Measurements from ENCODE around the gene DNAI2.

The DNAI2 gene

DNA sequence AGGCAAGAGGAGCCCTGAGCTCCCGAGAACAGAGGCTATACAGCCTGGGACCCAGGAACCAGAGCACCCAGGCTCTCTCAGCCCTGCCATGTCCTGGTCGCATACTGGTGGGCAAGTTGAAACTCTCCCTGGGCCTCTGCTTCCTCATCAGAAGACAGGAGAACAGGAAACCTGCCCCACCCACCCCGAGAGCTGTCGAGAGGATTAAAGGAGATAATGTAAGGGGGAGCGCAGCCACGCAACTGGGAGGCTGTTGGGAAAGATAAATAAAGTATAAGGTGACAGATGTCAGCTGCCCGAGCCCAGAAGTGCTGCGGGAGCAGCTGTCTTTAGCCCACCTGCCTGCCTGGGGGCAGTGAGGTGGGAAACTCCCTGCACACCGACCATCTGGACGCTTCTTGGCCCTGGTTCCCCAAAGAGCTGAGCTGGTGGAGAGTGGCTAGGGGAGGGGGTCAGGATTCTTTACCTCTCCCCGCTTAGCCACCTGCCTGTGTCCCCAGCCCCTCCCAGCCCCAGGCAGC, 58.8 kb downstream of the DNAI2 start:
- Histone ChIP-seq H3K9me3 (ENCODE audit: low read length) (no peaks in the 10 kb centered on the region), H3K9ac (ENCODE audit: low read length) (no peak overlapping the region), H3K4me1 (ENCODE audit: insufficient read depth, low read length) (no peaks in the 10 kb centered on the region), H3K36me3 (ENCODE audit: insufficient read depth, low read length) (no peaks in the 10 kb centered on the region), H3K27ac (ENCODE audit: low read depth, low read length) (no peak overlapping the region), H3K4me3 (ENCODE audit: low read depth in 1 of 2, low read length in 2 of 2) (no peak overlapping the region), H3K27me3 (ENCODE audit: control insufficient read depth in 1 of 2, insufficient read depth in 2 of 2, low read length in 2 of 2) (peaks cover 0 to 17% of the 10 kb centered on the region in 2 donors)

DNA sequence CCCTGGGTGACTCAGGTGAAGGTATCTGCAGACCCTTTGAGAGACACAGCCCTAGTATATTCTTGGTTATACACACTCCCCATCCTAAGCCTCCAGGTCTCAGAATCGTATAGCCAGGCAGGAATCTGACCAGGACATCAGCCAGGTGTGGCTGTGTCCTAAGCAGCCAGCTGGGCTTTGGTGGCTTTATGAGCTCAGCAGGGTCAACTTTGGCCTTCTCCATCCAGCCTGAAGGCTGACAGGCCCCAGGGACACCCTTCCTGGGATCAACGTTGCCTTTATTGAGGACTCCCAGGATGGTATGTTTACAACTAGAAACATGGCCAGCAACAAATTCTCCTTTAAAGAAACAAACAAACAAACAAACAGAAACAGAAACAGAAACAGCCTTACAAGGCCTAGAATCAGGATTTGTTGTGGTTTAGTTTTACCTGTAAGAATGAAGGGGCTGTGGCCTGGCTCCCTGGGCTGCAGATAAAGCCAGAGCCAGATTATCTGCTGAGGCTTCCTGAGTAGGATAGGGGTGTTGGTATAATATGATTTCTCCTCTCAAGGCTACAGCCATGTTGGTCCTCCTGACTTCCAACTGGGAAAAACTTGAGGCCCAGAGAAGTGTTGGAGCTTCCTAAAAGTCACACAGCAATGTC, 60.5 kb downstream of the DNAI2 start:
- no peaks in the 10 kb centered on the region for H3K4me1 ChIP-seq (ENCODE audit: insufficient read depth, low read length)
- H3K27me3 ChIP-seq (ENCODE audit: control insufficient read depth in 1 of 2, insufficient read depth in 2 of 2, low read length in 2 of 2), result peaks cover 0 to 8% of the 10 kb centered on the region in 2 donors
- no peak overlapping the region for H3K9ac ChIP-seq (ENCODE audit: low read length)
- H3K9me3 ChIP-seq (ENCODE audit: low read length), result no peaks in the 10 kb centered on the region
- no peaks in the 10 kb centered on the region for H3K36me3 ChIP-seq (ENCODE audit: insufficient read depth, low read length)
- no peak overlapping the region for H3K4me3 ChIP-seq (ENCODE audit: low read depth in 1 of 2, low read length in 2 of 2)
- no peak overlapping the region for H3K27ac ChIP-seq (ENCODE audit: low read depth, low read length)

DNA sequence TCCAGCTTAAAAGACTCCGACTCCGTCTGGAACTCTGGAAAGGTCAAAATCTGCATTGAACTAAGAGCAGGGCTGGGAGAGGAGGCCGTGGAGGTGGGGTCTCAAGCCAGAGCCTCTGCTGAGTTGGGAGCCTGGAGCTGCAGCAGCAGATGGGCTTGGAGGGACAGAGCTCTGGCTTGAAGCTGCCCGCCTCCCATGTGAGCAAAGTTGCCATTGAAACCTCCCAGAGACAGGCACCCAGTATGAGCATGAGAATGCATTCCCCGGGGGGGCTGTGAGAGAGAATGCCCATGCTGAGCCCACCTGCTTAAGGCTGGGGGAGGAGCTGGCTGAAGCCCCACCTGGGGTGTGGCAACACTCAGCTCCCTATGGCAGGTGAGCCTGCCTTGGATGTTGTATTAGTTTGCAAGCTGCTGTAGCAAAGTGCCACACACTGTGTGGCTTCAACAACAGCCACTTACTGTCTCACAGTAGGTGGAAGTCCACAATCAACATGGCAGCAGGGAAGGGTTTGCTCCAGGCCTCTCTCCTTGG, 61.6 kb downstream of the DNAI2 start:
- Histone ChIP-seq H3K36me3 (ENCODE audit: insufficient read depth, low read length) (no peaks in the 10 kb centered on the region), H3K4me1 (ENCODE audit: insufficient read depth, low read length) (no peaks in the 10 kb centered on the region), H3K27me3 (ENCODE audit: control insufficient read depth in 1 of 2, insufficient read depth in 2 of 2, low read length in 2 of 2) (peaks cover 0 to 7% of the 10 kb centered on the region in 2 donors), H3K9ac (ENCODE audit: low read length) (no peak overlapping the region), H3K4me3 (ENCODE audit: low read depth in 1 of 2, low read length in 2 of 2) (no peak overlapping the region), H3K9me3 (ENCODE audit: low read length) (no peaks in the 10 kb centered on the region), H3K27ac (ENCODE audit: low read depth, low read length) (no peak overlapping the region)

GRCh38 chr17:74336307-74336706, 62.3 kb downstream of the DNAI2 start:
- no peak overlapping the region for H3K9ac ChIP-seq (ENCODE audit: low read length)
- no peak overlapping the region for H3K27ac ChIP-seq (ENCODE audit: low read depth, low read length)
- H3K4me3 ChIP-seq (ENCODE audit: low read depth in 1 of 2, low read length in 2 of 2), result no peak overlapping the region
- H3K4me1 ChIP-seq (ENCODE audit: insufficient read depth, low read length), result no peaks in the 10 kb centered on the region
- H3K36me3 ChIP-seq (ENCODE audit: insufficient read depth, low read length), result no peaks in the 10 kb centered on the region
- H3K27me3 ChIP-seq (ENCODE audit: control insufficient read depth in 1 of 2, insufficient read depth in 2 of 2, low read length in 2 of 2), result no peaks in the 10 kb centered on the region
- H3K9me3 ChIP-seq (ENCODE audit: low read length), result no peaks in the 10 kb centered on the region

GRCh38 chr17:74337834-74338500, 63.9 kb downstream of the DNAI2 start:
- Histone ChIP-seq H3K9me3 (ENCODE audit: low read length) (no peaks in the 10 kb centered on the region), H3K36me3 (ENCODE audit: insufficient read depth, low read length) (no peaks in the 10 kb centered on the region), H3K9ac (ENCODE audit: low read length) (no peak overlapping the region), H3K27me3 (ENCODE audit: control insufficient read depth in 1 of 2, insufficient read depth in 2 of 2, low read length in 2 of 2) (no peaks in the 10 kb centered on the region), H3K4me1 (ENCODE audit: insufficient read depth, low read length) (no peaks in the 10 kb centered on the region), H3K4me3 (ENCODE audit: low read depth in 1 of 2, low read length in 2 of 2) (no peak overlapping the region), H3K27ac (ENCODE audit: low read depth, low read length) (no peak overlapping the region)

DNA sequence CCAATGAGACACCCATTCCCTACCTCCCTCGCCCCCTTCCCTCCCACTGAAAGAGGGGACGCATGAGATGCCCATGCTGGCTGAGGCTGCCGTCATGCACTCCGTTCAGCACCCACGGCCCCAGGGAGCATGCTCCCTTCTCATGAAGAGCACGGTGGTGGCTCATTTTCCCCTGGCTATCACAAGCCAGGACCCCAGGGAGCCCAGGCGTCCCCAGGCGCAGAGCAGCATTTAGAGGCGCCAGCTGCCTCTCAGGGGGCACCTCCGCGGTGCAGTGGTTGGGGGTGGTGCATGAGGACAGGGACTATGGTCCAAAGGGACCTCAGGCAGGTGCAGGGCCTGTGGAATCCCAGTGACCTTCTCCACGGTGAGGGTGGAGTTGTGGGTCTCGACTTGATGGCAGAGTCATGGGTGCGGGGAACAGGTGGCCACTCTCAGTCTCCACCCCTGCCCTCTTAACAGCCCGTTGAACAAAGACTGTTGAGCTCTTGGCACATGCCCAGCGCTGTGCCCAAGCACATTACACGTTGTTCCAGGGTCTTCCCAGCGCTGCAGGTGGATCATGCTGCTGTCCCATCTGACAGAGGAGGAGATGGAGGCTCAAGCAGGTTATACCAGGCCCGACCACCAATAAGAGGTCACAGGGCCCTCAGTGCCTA, 65.6 kb downstream of the DNAI2 start:
- Histone ChIP-seq H3K27ac (ENCODE audit: low read depth, low read length) (no peak overlapping the region), H3K9ac (ENCODE audit: low read length) (no peak overlapping the region), H3K4me1 (ENCODE audit: insufficient read depth, low read length) (no peaks in the 10 kb centered on the region), H3K9me3 (ENCODE audit: low read length) (no peaks in the 10 kb centered on the region), H3K27me3 (ENCODE audit: control insufficient read depth in 1 of 2, insufficient read depth in 2 of 2, low read length in 2 of 2) (peaks cover 0 to 3% of the 10 kb centered on the region in 2 donors), H3K4me3 (ENCODE audit: low read depth in 1 of 2, low read length in 2 of 2) (no peak overlapping the region), H3K36me3 (ENCODE audit: insufficient read depth, low read length) (no peaks in the 10 kb centered on the region)

- Histone ChIP-seq H3K27me3 (ENCODE audit: control insufficient read depth in 1 of 2, insufficient read depth in 2 of 2, low read length in 2 of 2) (peaks cover 0 to 7% of the 10 kb centered on the region in 2 donors), H3K9me3 (ENCODE audit: low read length) (no peaks in the 10 kb centered on the region), H3K4me1 (ENCODE audit: insufficient read depth, low read length) (no peaks in the 10 kb centered on the region), H3K36me3 (ENCODE audit: insufficient read depth, low read length) (no peaks in the 10 kb centered on the region), H3K27ac (ENCODE audit: low read depth, low read length) (no peak overlapping the region), H3K9ac (ENCODE audit: low read length) (no peak overlapping the region), H3K4me3 (ENCODE audit: low read depth in 1 of 2, low read length in 2 of 2) (no peak overlapping the region)
Measured at GRCh38 chr17:74340470-74341023, 66.5 kb downstream of the DNAI2 start.

GRCh38 chr17:74342224-74342623, 68.2 kb downstream of the DNAI2 start:
- Histone ChIP-seq H3K9ac (ENCODE audit: low read length) (no peak overlapping the region), H3K9me3 (ENCODE audit: low read length) (no peaks in the 10 kb centered on the region), H3K27ac (ENCODE audit: low read depth, low read length) (no peak overlapping the region), H3K36me3 (ENCODE audit: insufficient read depth, low read length) (no peaks in the 10 kb centered on the region), H3K4me3 (ENCODE audit: low read depth in 1 of 2, low read length in 2 of 2) (no peak overlapping the region), H3K4me1 (ENCODE audit: insufficient read depth, low read length) (no peaks in the 10 kb centered on the region), H3K27me3 (ENCODE audit: control insufficient read depth in 1 of 2, insufficient read depth in 2 of 2, low read length in 2 of 2) (peaks cover 0 to 7% of the 10 kb centered on the region in 2 donors)

DNA sequence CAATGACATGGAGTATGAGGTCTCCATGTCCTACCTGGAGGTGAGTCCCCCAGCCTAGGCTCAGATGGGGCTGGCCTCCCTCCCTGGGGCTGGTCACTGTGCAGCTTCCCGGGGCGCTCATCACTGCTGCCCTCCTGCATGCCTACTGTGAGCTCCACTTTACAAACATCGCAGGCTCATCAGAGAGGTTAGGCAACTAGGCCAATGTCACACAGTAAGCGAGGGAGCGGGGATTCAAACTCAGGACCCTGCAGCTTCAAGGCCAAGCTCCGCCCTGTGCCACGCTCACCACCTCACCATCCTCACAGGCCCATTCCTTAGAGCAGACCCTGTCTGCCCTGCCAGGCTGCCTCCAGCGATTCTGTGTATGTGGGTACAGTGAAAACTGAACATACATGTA, 69.1 kb downstream of the DNAI2 start:
- Histone ChIP-seq H3K36me3 (ENCODE audit: insufficient read depth, low read length) (no peaks in the 10 kb centered on the region), H3K9me3 (ENCODE audit: low read length) (no peaks in the 10 kb centered on the region), H3K9ac (ENCODE audit: low read length) (no peak overlapping the region), H3K4me3 (ENCODE audit: low read depth in 1 of 2, low read length in 2 of 2) (no peak overlapping the region), H3K27ac (ENCODE audit: low read depth, low read length) (no peak overlapping the region), H3K27me3 (ENCODE audit: control insufficient read depth in 1 of 2, insufficient read depth in 2 of 2, low read length in 2 of 2) (peaks cover 0 to 7% of the 10 kb centered on the region in 2 donors), H3K4me1 (ENCODE audit: insufficient read depth, low read length) (no peaks in the 10 kb centered on the region)

GRCh38 chr17:74343526-74344284, 69.7 kb downstream of the DNAI2 start:
- no peak overlapping the region for H3K4me3 ChIP-seq (ENCODE audit: low read depth in 1 of 2, low read length in 2 of 2)
- no peak overlapping the region for H3K9ac ChIP-seq (ENCODE audit: low read length)
- H3K36me3 ChIP-seq (ENCODE audit: insufficient read depth, low read length), result no peaks in the 10 kb centered on the region
- H3K27me3 ChIP-seq (ENCODE audit: control insufficient read depth in 1 of 2, insufficient read depth in 2 of 2, low read length in 2 of 2), result peaks cover 0 to 7% of the 10 kb centered on the region in 2 donors
- H3K9me3 ChIP-seq (ENCODE audit: low read length), result no peaks in the 10 kb centered on the region
- no peak overlapping the region for H3K27ac ChIP-seq (ENCODE audit: low read depth, low read length)
- H3K4me1 ChIP-seq (ENCODE audit: insufficient read depth, low read length), result no peaks in the 10 kb centered on the region

GRCh38 chr17:74344658-74345057, 70.6 kb downstream of the DNAI2 start:
- H3K27ac ChIP-seq (ENCODE audit: low read depth, low read length), result no peak overlapping the region
- H3K9ac ChIP-seq (ENCODE audit: low read length), result no peak overlapping the region

More at GRCh38 chr17:74344658-74345057, 70.6 kb downstream of the DNAI2 start:
- Histone ChIP-seq H3K9me3 (ENCODE audit: low read length) (no peaks in the 10 kb centered on the region), H3K36me3 (ENCODE audit: insufficient read depth, low read length) (no peaks in the 10 kb centered on the region), H3K4me1 (ENCODE audit: insufficient read depth, low read length) (no peaks in the 10 kb centered on the region), H3K27me3 (ENCODE audit: control insufficient read depth in 1 of 2, insufficient read depth in 2 of 2, low read length in 2 of 2) (peaks cover 0 to 7% of the 10 kb centered on the region in 2 donors), H3K4me3 (ENCODE audit: low read depth in 1 of 2, low read length in 2 of 2) (no peak overlapping the region)

All from muscle layer of colon (tissue), 2 donors.